Umbilical cord (tissue), 2 donors: Measurements from ENCODE around the gene PCID2. TPM values are rescaled to one million over a fixed set of nuclear protein-coding genes. Genes with fewer than 3 reads are reported as not detected.
"Not testable (repeated sequence)": the region's sequence is repeated elsewhere in the genome, so short reads cannot be mapped to it uniquely, and the experiment has no call there.

Experiments
- DNase-seq: peaks from one replicate; pipeline ENCODE4 v3.0.0-alpha.2; 2015; ENCODE audit warnings: low spot score
- total RNA-seq: library from RNA; depleted of rRNA; stranded (reverse); fragments of >200 nt; gene quantifications from one replicate; pipeline ENCODE4 v1.2.3, GENCODE V29; 2014; ENCODE audit warnings: low replicate concordance; ENCODE audit not compliant: insufficient read depth

The PCID2 gene
- total RNA-seq, 1 donor from 2014 or later, result 79.9 TPM

- no peak for DNase-seq
These were observed 42.2 kb downstream of the PCID2 start for GRCh38 chr13:113166266-113166665.

DNA sequence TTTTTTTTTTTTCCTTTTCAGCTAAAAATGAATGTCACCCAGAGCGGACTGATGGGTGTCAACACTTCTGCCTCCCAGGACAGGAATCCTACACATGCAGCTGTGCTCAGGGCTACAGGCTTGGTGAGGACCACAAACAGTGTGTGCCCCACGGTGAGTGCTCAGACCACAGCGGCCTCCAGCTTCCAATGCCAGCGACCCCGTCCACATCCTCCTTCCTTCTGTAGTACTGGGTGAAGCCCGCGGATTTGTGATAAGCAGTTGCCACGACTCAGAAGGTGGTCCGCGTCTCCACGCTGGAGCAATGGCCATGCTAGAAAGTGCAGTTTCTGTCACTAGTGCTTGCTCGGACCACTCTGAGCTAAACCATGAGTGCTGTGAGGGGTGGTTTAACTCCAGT, 44.0 kb downstream of the PCID2 start:
- no peak for DNase-seq

DNA sequence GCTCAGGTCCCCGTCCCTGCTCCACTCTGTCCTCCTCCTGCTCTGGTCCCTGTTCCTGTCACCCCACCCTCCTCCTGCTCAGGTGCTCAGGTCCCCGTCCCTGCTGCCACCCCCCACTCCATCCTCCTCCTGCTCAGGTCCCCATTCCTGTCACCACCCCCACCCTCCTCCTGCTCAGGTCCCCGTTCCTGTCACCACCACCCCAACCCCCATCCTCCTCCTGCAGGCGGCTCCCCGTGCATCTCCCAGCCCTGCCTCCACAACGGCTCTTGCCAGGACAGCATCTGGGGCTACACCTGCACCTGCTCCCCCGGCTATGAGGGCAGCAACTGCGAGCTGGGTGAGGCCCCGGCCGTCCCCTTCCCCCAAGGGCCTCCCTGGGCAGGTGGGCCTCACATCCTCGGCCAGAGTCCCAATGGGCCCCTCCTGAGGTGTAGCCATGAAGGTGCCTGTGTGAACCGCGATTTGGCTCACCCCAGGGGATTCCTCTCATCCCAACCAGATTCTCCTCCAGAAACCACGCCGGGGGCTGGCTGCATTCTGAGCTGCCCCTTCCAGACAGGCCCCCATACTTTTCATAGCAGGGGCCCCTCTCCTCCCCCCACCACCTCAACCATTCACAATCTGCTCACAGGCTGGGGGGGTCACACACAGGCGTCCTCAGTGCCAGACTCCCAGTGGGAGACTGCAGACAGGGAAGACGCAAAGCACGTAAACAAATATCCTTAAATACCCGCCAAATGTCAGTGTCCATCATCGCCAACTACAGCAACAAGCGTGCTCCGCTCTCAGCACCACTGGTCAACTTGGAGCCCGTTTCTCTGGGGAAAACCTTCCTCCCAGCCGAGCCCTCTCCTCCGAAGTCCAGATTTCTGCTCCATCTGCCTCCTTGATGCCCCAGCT, 45.4 kb downstream of the PCID2 start:
- no peak for DNase-seq

DNA sequence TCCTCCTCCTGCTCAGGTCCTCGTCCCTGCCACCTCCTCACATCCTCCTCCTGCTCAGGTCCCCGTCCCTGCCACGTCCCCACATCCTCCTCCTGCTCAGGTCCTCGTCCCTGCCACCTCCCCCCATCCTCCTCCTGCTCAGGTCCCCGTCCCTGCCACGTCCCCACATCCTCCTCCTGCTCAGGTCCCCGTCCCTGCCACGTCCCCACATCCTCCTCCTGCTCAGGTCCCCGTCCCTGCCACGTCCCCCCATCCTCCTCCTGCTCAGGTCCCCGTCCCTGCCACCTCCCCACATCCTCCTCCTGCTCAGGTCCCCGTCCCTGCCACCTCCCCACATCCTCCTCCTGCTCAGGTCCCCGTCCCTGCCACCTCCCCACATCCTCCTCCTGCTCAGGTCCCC, 46.5 kb downstream of the PCID2 start:
- not testable (repeated sequence) for DNase-seq

GRCh38 chr13:113161433-113161832, 47.0 kb downstream of the PCID2 start:
- DNase-seq, result no peak

- no peak for DNase-seq
These were observed 47.5 kb downstream of the PCID2 start for GRCh38 chr13:113160983-113161382.

- DNase-seq, result no peak
These were observed 48.8 kb downstream of the PCID2 start for GRCh38 chr13:113159701-113160100.

- DNase-seq, result no peak
These were observed 49.5 kb downstream of the PCID2 start for GRCh38 chr13:113158946-113159345.

DNA sequence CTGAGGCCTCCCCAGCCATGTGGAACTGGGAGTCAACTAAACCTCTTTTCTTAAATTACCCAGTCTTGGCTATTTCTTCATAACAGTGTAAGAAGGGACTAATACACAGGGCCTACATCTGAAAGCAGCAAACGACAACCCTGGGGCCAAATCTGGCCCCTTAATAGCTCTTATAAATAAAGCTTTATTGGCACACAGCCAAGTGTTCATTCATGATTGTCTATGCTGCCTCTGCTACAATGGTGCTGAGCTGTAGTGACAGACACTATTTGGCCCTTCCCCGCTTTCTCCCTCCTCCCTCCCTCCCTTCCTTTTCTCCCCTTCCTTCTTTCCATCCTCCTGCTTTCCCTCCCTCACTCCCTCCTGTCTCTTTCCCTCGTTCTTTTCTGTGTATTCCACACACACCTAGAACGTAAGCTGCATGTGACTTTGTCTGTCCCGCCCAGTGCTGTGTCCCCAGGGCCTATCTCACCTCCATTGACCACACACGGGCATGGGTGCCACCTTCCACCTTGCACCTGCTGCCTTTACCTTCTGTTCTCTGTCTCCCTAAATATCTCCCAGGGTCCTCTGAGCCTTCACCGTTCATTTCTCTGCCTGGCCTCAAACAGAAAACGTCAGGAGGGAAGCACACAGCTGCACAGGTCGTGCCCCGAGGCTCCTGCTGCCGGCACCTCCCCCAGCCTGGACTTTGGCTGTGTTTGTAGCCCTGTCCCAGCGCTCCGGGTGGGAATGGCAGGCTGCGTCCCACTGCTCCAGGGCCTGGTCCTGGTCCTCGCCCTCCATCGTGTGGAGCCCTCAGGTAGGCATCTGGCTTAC, 50.3 kb downstream of the PCID2 start, which contains the start of gene PROZ:
PROZ (plus strand) TSS at position 720 of the 819 bp plus-strand sequence; CDS start at position 733, 13 bp downstream.
- DNase-seq, result no peak

DNA sequence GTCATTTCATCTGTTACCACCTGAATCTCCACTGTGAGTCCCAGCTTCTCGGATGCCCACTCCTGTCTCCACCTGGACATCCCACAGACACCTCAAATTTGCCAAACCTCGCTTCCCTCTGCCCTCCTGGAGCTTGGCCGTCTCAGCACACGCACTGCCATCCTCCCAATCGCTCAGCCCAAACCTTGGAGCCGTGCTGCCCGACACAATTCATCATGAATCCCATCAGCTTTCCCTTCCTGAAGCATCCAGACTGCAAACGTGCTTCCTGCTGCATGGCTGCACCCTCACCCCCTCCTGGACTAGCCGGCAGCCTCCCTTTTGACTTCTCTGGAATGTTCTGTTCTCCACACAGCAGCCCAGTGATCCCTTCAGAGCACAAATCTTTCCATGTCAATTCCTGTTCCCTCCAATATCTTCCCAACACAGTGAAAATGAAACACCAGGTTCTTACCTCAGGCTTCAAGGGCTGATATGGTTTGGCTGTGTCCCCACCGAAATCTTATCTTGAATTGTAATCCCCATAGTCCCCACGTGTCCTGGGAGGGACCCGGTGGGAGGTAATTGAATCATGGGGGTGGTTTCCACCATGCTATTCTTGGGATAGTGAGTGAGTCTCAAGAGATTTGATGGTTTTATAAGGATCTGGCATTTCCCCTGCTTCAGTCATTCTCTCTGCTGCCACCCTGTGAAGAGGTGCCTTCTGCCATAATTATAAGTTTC, 51.1 kb downstream of the PCID2 start:
- no peak for DNase-seq

- DNase-seq, result no peak
These were observed 52.4 kb downstream of the PCID2 start for GRCh38 chr13:113155982-113156655.

GRCh38 chr13:113155201-113155600, 53.3 kb downstream of the PCID2 start:
- DNase-seq, result no peak

DNA sequence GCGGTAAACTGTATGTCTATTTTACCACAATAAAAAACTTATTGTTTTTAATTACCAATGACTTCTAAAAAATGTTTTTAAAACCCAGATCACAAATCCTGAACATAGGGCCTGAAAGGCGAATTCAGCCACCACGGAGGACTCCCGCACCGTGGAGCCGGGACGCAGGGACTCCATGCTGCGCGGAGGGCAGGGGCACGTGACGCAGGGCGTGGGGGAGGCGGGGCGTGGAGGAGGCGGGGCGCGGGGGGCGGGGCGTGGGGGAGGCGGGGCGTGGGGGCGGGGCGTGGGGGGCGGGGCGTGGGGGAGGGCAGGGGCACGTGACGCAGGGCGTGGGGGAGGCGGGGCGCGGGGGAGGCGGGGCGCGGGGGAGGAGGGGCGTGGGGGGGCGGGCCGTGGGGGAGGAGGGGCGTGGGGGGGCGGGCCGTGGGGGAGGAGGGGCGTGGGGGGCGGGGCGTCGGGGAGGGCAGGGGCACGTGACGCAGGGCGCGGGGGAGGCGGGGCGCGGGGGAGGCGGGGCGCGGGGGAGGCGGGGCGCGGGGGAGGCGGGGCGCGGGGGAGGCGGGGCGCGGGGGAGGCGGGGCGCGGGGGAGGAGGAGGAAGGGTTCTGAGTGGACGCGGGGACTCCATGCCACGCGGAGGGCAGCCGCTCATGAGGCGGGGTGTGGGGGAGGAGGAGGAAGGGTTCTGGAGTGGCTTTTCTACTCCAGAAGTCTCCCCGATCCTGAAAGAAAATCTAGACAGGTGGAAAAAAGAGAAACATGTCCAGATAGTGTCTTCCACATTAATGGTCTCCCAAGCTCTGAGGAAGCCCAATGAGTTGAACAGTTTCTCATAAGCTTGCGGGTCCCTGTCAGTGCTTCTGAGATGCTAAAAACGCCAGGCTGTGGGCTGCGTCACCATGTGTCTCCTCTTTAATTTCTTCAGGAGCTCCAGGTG, 54.4 kb downstream of the PCID2 start:
- DNase-seq, result peak; percentile 78

DNA sequence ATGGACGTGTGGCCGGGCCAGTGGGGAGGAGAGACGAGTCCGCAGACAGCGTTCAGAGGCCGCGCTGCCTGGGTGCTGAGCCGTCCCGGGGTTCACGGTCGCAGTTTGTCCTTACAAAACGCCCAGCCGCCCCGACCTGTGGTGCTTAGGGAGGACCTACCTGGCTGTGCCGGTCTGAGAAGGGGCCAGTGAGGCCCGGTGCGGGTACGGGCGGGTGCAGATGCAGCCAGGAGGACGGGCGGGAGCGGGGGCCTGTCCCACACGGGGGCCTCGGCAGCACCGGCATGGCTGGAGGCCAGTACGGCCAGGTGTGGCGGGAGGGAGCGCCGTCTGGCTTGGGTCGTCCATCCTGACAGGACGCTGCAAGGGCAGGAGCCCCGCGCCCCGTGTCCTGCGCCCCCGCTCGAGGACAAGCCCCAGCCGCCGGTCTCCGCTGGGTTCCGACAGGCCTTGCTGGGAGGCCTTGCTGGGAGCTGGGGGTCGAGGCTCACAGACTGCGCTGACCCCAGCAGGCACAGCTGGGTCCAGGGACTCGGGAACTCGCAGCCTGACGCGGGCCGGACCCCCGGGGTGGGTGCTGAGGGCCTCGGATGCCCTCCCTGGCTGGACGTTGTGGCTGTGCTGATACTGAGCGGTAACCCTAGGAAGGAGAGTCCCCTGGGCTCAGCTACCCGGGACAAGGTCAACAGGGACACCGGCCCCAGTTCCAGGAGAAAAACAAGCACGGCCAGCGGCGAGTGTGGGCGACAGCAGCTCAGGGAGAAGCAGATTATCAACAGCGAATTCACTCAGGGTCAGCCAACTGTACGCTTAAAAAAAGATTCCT, 55.3 kb downstream of the PCID2 start:
- peak; percentile 46 for DNase-seq

DNA sequence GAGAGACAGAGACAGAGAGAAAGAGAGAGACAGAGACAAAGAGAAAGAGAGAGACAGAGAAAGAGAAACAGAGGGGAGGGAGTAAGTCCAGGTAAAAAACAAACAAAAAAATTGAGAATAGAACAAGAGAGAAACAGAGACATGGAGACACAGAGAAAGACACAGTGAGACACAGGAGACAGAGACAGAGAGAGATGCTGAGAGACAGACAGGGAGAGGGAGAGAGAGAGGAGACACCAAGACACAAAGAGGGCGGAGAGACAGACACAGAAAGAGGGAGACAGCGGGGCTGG, 55.8 kb downstream of the PCID2 start:
- no peak for DNase-seq

GRCh38 chr13:113151745-113152690, 56.5 kb downstream of the PCID2 start:
- DNase-seq, result peak; percentile 76

DNA sequence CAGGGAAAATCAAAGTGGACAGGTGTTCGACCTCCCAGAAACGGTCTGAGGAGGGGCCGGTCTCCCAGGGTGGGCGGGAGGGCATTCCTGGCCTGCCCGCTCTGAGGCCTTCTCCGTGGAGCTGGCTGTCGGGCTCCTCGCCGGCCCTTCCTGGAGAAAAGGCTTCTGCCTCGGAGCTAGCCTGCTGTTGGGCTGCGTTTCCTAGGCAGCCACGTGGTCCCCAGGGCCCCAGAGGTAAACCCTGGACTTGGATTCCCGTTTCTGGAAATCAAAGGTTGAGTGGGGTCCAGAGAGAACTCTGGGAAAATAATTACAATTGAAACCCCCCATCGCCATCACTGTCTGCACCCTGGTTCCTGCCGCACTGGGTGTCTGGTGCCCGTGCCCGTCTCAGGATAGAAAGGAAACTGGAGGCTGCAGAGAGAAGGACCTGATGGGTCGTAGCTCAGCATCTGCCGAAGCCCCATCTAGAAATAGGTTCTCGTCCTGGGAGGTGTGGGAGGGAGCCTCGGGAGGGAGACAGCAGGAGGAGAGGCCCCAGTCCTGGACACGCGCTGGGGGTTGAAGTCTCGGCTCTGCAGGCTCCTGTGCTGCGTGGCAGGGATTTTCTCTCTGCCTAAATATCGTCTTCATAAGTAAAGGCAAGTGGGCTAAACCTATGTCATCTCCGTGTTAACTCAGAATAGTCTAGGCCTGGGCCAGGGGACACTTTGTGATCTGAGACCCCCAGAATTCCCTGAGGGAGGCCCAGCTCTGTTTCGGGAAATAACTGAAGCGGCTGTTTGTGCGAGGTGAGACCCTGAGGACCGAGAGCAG, 57.7 kb downstream of the PCID2 start:
- no peak for DNase-seq
